ENCODE data around the gene MAMLD1. TPM values are rescaled to one million over a fixed set of nuclear protein-coding genes. Genes with fewer than 3 reads are reported as not detected.
A peak's percentile ranks its signal among the peaks of the same experiment; 100 is the strongest.

Gene MAMLD1
- total and polyA plus RNA-seq, 2 experiments from 2014 or later, result 2.1 to 2.4 TPM

GRCh38 chrX:150377005-150377404 is 13.9 kb downstream of the MAMLD1 start:
- 71% methylated on average over 3 of the region's 3 CpGs for WGBS (ENCODE audit: low lambda C conversion rate, missing lambda C conversion rate)

DNA sequence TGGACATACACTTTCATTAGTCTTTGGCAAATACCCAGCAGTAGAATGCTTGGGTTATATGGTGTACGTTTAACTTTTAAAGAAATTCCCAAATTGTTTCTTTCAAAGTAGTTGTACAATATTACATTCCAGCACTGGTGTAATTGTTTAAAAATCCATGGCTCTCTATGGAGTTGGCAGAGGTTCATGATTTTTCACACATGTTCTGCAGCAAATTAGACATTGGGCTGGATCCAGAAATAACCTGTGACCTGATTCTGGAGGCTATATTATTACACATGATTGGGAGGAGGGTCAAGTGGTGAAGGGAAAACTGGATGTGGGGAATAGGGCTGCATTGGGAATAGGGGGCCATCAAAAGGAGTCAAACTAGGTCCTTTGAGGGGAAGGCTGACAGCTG is 41.9 kb downstream of the MAMLD1 start:
- TF ChIP-seq, protein P1, sequence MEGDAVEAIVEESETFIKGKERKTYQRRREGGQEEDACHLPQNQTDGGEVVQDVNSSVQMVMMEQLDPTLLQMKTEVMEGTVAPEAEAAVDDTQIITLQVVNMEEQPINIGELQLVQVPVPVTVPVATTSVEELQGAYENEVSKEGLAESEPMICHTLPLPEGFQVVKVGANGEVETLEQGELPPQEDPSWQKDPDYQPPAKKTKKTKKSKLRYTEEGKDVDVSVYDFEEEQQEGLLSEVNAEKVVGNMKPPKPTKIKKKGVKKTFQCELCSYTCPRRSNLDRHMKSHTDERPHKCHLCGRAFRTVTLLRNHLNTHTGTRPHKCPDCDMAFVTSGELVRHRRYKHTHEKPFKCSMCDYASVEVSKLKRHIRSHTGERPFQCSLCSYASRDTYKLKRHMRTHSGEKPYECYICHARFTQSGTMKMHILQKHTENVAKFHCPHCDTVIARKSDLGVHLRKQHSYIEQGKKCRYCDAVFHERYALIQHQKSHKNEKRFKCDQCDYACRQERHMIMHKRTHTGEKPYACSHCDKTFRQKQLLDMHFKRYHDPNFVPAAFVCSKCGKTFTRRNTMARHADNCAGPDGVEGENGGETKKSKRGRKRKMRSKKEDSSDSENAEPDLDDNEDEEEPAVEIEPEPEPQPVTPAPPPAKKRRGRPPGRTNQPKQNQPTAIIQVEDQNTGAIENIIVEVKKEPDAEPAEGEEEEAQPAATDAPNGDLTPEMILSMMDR (IDR thresholded peaks at IDR 0.05; ENCODE audit: poor library complexity), result no peak
- TF ChIP-seq EZH2 (IDR thresholded peaks at IDR 0.05; ENCODE audit: borderline replicate concordance) (no peak), EZH2phosphoT487 (IDR thresholded peaks at IDR 0.05; ENCODE audit: low read depth, severe bottlenecking, unreplicated experiment) (no peak)
- no peak for DNase-seq (ENCODE audit: low spot score)
- no peak overlapping the region for H2AFZ ChIP-seq
- no peak overlapping the region for H3K4me2 ChIP-seq
- no peaks in the 10 kb centered on the region for H3K36me3 ChIP-seq (replicated peaks; ENCODE audit: insufficient read depth, low read depth)
- no peaks in the 10 kb centered on the region for H3K9me2 ChIP-seq (replicated peaks; ENCODE audit: insufficient read depth)
- H3K79me2 ChIP-seq, result no peaks in the 10 kb centered on the region
- no peaks in the 10 kb centered on the region for H3K4me1 ChIP-seq (ENCODE audit: insufficient read depth)
- no peaks in the 10 kb centered on the region for H3K9me3 ChIP-seq (ENCODE audit: low read depth)
- no peaks in the 10 kb centered on the region for H3K27me3 ChIP-seq
- 52% methylated on average over 1 of the region's 1 CpG for WGBS (ENCODE audit: low lambda C conversion rate, missing lambda C conversion rate)
- no peaks in the 10 kb centered on the region for H4K20me1 ChIP-seq (ENCODE audit: insufficient read depth, poor library complexity, severe bottlenecking)
- no peak overlapping the region for H3K27ac ChIP-seq
- no peak overlapping the region for H3K4me3 ChIP-seq

More at GRCh38 chrX:150377005-150377404, 13.9 kb downstream of the MAMLD1 start:
- Histone ChIP-seq H3K9me3 (ENCODE audit: low read depth) (no peaks in the 10 kb centered on the region), H3K4me1 (ENCODE audit: insufficient read depth) (no peaks in the 10 kb centered on the region), H3K9me2 (replicated peaks; ENCODE audit: insufficient read depth) (no peaks in the 10 kb centered on the region), H3K27ac (no peak overlapping the region), H3K36me3 (replicated peaks; ENCODE audit: insufficient read depth, low read depth) (no peaks in the 10 kb centered on the region), H3K4me2 (no peak overlapping the region), H4K20me1 (ENCODE audit: insufficient read depth, poor library complexity, severe bottlenecking) (no peaks in the 10 kb centered on the region), H3K4me3 (no peak overlapping the region), H3K27me3 (no peaks in the 10 kb centered on the region), H2AFZ (no peak overlapping the region), H3K79me2 (no peaks in the 10 kb centered on the region)
- no peak for DNase-seq (ENCODE audit: low spot score)
- TF ChIP-seq EZH2phosphoT487 (IDR thresholded peaks at IDR 0.05; ENCODE audit: low read depth, severe bottlenecking, unreplicated experiment) (no peak), EZH2 (IDR thresholded peaks at IDR 0.05; ENCODE audit: borderline replicate concordance) (no peak)

DNA sequence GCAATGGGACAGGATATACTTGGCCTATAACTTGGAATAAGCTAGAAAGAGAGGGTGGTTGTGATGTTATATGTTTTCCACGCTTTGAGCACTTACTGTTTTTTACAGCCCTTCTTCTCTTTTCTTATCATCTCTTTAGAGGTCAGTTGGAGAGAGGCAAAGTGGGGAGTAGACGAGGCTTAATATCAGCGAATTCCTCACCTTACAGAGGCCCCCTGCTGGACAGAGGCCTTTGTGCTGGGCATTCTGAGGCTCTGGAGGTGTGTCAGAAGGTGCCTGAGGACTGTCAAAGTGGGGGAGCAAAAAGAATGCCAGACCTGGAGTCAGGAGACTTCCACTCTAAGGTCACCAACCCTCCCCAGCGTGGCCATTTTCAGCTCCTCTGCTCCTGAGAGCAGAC is 42.5 kb downstream of the MAMLD1 start:
- 54% methylated on average over 4 of the region's 4 CpGs for WGBS (ENCODE audit: low lambda C conversion rate, missing lambda C conversion rate)
- Histone ChIP-seq H3K4me1 (ENCODE audit: insufficient read depth) (no peaks in the 10 kb centered on the region), H3K4me2 (no peak overlapping the region), H3K27ac (no peak overlapping the region), H3K27me3 (no peaks in the 10 kb centered on the region), H3K9me3 (ENCODE audit: low read depth) (no peaks in the 10 kb centered on the region), H3K4me3 (no peak overlapping the region), H2AFZ (no peak overlapping the region), H3K36me3 (replicated peaks; ENCODE audit: insufficient read depth, low read depth) (no peaks in the 10 kb centered on the region), H4K20me1 (ENCODE audit: insufficient read depth, poor library complexity, severe bottlenecking) (no peaks in the 10 kb centered on the region), H3K79me2 (no peaks in the 10 kb centered on the region), H3K9me2 (replicated peaks; ENCODE audit: insufficient read depth) (no peaks in the 10 kb centered on the region)
- TF ChIP-seq EZH2phosphoT487 (IDR thresholded peaks at IDR 0.05; ENCODE audit: low read depth, severe bottlenecking, unreplicated experiment) (no peak), EZH2 (IDR thresholded peaks at IDR 0.05; ENCODE audit: borderline replicate concordance) (no peak)
- TF ChIP-seq, protein P1 (IDR thresholded peaks at IDR 0.05; ENCODE audit: poor library complexity), result no peak
- DNase-seq (ENCODE audit: low spot score), result peak; percentile 14

DNA sequence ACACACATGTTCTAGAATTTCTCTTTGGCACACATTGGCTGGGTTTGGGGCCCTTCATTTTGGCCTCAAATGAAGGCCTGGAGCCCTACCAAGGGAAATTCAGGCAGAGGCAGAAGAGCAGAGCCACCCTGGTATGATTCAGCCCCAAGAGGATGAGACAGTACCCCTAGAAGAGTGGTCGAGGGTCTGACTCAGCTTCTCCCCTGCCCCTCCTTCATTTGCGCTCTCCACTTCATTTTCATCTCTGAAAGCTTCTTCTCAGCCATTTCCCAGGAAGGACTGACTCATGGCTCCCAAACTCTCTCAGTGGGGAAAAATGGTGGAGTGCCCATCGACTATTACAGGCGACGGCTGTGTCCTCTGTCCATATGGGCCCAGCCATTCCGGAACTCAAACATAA is 43.5 kb downstream of the MAMLD1 start:
- H4K20me1 ChIP-seq (ENCODE audit: insufficient read depth, poor library complexity, severe bottlenecking), result no peaks in the 10 kb centered on the region
- no peaks in the 10 kb centered on the region for H3K9me2 ChIP-seq (replicated peaks; ENCODE audit: insufficient read depth)
- TF ChIP-seq EZH2phosphoT487 (IDR thresholded peaks at IDR 0.05; ENCODE audit: low read depth, severe bottlenecking, unreplicated experiment), result no peak
- TF ChIP-seq EZH2 (IDR thresholded peaks at IDR 0.05; ENCODE audit: borderline replicate concordance), result no peak
- TF ChIP-seq, protein P1 (IDR thresholded peaks at IDR 0.05; ENCODE audit: poor library complexity), result no peak
- no peak for DNase-seq (ENCODE audit: low spot score)
- no peaks in the 10 kb centered on the region for H3K27me3 ChIP-seq
- H3K36me3 ChIP-seq (replicated peaks; ENCODE audit: insufficient read depth, low read depth), result no peaks in the 10 kb centered on the region
- no peaks in the 10 kb centered on the region for H3K4me1 ChIP-seq (ENCODE audit: insufficient read depth)
- no peak overlapping the region for H3K4me3 ChIP-seq
- no peak overlapping the region for H3K4me2 ChIP-seq
- H2AFZ ChIP-seq, result no peak overlapping the region
- H3K79me2 ChIP-seq, result no peaks in the 10 kb centered on the region
- H3K9me3 ChIP-seq (ENCODE audit: low read depth), result no peaks in the 10 kb centered on the region
- no peak overlapping the region for H3K27ac ChIP-seq
- WGBS (ENCODE audit: low lambda C conversion rate, missing lambda C conversion rate), result 73% methylated on average over 6 of the region's 6 CpGs
